Stimulated activated CD8-positive, alpha-beta memory T cell treated with anti-CD3 and anti-CD28 coated beads, Interleukin-4, amount 100 ng/mL, for 48 hours (primary cell): ENCODE results near the gene ADSS1.

Source experiments
- DNase-seq: peaks from one replicate; pipeline ENCODE4 v3.0.0-alpha.2; 2020

ADSS1 gene

GRCh38 chr14:104700225-104700651 lies 23.8 kb upstream of the ADSS1 start:
- DNase-seq = no peak

GRCh38 chr14:104700747-104701217 lies 23.2 kb upstream of the ADSS1 start:
- DNase-seq = no peak

DNA sequence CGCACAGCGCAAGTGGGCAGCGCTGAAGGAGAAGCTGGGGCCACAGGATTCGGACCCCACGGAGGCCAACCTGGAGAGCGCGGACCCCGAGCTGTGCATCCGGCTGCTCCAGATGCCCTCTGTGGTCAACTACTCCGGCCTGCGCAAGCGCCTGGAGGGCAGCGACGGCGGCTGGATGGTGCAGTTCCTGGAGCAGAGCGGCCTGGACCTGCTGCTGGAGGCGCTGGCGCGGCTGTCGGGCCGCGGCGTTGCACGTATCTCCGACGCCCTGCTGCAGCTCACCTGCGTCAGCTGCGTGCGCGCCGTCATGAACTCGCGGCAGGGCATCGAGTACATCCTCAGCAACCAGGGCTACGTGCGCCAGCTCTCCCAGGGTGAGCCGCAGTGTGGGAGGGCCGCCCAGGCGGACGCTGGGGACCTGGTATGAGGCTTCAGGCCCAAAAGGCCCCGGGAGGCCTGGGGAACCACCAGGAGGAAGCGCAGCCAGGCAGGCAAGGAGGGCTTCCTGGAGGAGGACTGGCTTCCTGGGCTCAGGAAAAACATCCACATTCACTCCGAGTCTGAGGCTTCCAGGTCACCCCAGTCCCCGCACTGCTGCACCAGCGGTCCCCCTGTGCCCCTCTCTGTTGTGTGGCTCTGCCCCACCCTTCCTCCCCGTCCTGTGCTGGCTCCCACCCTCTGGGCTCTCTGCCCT lies 22.5 kb upstream of the ADSS1 start:
- no peak for DNase-seq

DNA sequence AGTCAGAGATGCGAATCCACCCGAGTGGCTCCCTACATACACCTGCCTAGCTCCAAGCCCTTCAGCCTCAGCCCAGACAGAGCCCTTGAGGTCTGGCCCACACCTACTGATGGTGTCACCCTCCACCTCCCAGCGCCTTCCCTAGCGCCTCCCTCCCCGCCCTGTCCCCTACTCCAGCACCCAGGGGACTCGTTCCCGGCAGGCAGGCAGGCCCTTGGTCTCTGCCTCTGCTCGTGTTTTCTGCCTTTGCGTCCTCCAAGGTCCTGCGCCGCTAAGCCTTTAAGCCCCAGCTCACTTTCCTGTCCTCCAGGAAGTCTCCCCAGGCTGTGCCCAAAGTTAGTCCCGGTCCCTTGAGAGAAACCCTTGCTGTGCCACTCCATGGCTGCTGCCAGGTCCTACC lies 21.9 kb upstream of the ADSS1 start:
- no peak for DNase-seq

DNA sequence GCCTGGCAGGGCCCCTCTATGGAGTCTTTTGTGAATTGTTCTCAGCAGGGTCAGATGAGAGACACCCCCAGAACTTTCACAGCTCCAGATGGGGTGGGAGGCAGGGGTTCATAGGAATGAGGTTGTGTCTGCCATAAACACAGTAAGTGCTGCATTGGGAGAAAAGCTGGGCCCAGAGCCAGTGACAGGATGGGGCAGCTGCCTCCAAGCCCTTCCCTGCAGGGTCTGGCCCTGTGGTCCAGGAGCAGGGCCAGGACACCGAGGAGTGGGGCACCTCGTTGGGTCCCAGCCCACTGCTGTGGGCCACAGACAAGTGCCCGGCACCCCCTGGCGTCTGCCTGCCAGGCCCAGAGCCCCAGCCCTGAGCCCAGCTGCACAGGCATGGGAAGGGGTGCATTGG lies 21.4 kb upstream of the ADSS1 start:
- DNase-seq = no peak

DNA sequence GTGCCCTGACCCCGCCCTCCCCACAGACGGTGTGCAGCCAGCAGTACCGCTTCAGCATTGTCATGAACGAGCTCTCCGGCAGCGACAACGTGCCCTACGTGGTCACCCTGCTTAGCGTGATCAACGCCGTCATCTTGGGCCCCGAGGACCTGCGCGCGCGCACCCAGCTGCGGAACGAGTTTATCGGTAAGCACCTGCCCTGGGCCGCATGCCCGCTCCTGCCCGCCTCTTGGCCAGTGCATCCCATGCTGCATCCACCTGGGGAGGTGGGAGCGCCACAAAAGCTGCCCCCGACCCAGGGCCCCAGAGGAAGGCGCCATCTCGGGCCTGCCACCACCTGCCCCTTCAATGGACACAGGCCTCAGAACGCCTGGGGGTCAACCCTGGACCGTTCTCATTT lies 20.8 kb upstream of the ADSS1 start:
- DNase-seq = no peak

- no peak for DNase-seq
Measured at GRCh38 chr14:104704252-104704651, 19.8 kb upstream of the ADSS1 start.

DNA sequence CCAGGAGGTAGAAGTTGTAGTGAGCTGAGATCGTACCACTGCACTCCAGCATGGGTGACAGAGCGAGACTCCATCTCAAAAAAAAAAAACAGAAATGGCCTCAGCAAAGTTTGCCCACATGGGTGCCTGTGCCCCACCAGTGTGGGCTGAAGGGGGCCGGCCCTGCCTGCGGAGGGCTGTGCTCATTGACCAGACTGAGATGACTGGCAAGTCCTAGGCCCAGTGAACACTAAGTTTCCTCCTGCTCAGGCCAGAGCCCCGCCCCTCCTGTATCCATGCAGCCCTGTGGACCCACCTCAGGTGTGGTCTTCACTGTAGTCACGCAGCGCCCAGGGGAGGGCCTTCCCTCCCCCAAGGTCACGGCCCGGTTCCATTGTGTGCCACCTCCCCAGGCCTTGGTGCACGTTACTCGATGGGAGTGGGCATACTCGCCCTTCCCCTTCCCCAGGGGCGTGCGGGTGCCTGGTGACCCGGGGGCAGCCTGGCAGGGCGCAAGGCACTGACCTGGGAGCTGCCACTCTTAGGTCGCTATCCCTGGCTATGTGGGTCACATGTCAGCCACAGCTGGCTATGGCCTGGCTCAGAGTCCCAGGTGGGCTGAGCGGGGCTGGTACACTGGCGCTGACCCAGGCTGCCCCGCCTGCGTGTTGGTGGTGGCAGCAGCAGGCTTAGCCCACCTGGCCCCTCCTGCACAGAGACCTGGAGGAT lies 18.5 kb upstream of the ADSS1 start:
- DNase-seq = peak; percentile 41

DNA sequence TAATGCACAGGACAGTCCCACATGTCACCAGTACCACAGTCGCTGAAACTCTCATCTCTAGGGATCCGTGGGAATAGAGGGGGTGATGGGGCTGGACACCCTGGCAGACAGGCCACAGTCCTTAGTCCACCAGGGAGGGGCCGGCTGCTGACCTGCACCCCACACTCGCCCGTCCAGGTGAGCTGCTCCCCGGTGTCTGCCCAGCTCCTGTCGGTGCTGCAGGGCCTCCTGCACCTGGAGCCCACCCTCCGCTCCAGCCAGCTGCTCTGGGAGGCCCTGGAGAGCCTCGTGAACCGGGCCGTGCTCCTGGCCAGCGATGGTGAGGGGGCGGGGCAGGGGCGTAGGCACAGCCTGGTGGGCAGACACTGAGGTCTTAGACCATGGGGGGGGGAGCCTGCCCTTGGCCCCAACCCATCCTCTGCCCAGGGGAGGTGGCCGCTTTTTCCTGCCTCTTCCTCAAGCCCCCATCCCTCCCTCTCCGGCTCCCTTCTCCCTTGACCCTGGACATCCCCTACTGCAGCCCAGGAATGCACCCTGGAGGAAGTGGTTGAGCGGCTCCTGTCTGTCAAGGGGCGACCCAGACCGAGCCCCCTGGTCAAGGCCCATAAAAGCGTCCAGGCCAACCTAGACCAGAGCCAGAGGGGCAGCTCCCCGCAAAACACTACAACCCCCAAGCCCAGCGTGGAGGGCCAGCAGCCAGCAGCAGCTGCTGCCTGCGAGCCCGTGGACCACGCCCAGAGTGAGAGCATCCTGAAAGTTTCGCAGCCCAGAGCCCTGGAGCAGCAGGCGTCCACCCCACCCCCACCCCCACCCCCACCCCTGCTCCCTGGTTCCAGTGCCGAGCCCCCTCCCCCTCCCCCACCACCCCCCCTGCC lies 17.1 kb upstream of the ADSS1 start:
- no peak for DNase-seq

DNA sequence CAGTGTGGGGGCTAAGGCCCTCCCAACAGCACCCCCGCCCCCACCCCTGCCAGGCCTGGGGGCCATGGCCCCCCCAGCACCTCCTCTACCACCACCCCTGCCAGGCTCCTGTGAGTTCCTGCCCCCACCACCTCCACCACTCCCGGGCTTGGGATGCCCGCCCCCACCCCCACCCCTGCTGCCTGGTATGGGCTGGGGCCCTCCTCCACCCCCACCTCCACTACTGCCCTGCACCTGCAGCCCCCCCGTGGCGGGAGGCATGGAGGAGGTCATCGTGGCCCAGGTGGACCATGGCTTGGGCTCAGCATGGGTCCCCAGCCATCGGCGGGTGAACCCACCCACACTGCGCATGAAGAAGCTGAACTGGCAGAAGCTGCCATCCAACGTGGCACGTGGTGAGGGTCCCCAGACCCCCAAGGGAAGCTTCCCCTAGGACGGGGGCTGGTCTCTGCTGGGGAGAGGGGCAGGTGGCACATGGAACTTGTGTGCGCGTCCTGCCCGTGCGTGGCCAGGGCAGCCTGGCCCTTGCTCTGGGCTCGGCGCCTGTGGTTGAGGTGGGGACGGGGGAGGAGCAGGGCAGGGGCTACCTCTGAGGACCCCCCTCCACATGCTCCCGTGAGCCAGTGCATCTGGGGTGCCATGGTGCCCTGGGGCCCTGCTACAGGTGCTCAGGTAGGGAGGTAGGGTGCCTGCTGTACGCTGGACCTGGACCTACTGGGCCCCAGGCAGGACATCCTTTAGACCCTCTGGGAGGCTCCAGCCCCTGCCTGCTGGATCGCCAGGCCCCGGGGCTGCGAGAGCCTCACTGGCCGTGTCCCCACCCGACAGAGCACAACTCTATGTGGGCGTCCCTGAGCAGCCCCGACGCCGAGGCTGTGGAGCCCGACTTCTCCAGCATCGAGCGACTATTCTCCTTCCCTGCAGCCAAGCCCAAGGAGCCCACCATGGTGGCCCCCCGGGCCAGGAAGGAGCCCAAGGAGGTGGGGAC lies 16.1 kb upstream of the ADSS1 start:
- no peak for DNase-seq

GRCh38 chr14:104708606-104709268 lies 15.3 kb upstream of the ADSS1 start:
- DNase-seq = peak; percentile 87

DNA sequence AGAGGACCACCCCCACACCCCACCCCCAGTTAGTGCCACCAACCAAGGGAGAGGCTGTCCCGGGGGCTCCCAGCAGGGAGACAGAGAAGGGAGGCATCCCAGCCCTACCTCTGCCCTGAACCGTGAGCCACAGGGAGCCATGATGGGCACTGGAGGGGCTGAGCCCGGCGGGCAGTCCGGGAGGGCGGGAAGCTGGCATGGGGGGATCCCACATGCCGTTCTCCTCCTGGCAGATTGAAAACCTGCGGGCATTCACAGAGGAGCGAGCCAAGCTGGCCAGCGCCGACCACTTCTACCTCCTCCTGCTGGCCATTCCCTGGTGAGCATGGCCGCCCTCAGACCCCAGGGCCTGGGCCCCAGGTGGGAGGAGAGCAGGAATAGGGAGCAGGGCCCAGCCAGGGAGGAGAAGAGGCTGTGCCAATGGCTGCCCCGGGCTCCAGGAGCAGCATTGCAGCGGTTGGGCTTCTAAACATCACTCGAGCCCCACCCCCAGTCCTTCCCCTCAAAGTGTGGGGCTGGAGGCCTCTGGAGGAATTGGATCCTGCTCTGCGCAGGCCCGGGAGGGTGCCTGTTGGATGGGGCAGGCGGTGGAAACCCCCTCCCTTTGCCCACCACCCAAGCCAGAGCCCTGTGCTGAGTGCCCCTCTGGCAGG lies 14.5 kb upstream of the ADSS1 start:
- no peak for DNase-seq

DNA sequence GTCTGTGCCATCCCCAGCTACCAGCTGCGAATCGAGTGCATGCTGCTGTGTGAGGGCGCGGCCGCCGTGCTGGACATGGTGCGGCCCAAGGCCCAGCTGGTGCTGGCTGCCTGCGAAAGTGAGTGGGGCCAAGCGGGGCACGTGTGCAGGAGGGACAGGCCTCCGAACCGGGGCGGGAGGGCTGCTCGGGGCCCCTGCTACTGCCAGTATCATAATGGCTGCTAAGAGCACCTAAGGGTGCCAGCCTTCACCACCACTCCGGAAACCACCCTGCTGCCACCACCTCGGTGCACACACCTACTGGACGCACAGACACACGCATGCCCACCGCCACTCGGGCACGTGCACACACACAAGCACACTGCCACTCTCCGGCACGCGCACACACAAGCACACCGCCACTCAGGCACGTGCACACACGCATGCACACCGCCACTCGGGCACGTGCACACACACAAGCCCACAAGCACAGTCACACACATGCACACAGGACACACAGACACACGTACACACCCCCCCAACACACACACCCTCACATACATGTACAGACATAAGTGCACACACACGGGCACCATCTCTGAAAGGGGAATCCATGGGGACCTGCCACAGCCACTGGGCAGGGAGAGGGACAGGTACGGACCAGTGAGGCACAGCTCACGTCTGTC lies 13.8 kb upstream of the ADSS1 start:
- no peak for DNase-seq

- no peak for DNase-seq
Measured at GRCh38 chr14:104712881-104713734, 10.9 kb upstream of the ADSS1 start.

- DNase-seq = no peak
Measured at GRCh38 chr14:104714066-104714465, 10.0 kb upstream of the ADSS1 start.

- no peak for DNase-seq
Measured at GRCh38 chr14:104714681-104715080, 9.3 kb upstream of the ADSS1 start.

DNA sequence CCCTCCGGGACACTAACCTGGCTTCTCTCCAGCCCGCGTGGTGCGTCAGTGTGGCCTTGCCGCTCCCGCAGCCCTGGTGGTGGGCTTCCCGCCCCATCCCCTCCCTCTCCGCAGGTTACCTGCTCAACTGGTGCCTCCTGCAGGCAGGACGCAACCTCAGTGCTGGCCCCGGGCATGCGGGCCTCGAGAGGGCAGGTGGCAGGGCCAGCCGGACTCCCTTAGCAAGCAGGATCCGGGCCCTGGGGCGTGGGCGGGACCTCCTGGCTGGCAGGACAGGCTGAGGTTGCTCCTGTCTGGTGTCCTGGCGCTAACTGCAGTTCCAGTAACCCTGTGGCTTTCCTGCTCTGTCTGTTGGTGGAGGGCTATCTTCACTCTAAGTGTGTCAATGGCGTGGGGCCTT lies 8.6 kb upstream of the ADSS1 start:
- DNase-seq = no peak

GRCh38 chr14:104715871-104716270 lies 8.2 kb upstream of the ADSS1 start:
- DNase-seq = no peak

DNA sequence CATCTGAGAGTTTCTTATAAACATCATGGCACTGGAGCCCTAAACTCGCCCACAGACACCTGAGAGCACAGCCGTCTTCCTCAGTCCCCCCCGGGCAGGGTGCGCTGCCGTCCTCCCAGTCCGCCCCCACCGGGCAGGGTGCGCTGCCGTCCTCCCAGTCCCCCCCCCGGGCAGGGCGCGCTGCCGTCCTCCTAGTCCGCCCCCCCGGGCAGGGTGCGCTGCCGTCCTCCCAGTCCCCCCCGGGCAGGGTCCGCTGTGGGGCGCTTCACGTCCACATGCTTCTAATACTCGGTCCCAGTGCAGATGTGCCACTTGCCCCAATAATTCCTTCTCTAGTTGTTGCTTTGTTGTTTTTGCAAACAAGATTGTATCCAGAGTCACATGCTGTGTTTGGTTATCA lies 6.9 kb upstream of the ADSS1 start:
- no peak for DNase-seq

DNA sequence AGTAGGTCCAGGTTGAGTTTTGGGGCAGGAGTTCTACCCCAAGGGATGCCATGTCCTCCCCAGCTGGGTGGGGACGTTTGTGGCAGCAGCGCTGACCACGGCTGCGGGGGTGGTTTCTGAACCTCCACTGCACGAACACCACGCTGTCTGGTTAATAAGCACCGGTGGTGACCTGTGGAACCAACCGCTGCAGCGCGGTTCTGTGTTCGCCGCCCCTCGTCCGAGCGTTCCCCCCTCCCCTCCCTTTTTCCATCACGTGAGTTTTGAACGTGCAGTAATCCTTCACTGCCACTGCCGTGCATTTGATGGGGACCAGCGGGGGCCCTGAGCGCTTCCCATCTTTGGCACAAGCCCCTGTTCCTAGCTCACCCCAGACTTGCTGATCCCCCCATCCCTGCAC lies 6.4 kb upstream of the ADSS1 start:
- no peak for DNase-seq
